NCI-H187 treated with DMSO at 0.1 percent for 48 hours (cell line): Measurements from ENCODE around the gene COL6A5.
A peak's percentile ranks its signal among the peaks of the same experiment; 100 is the strongest.
"Not testable (repeated sequence)": the region's sequence is repeated elsewhere in the genome, so short reads cannot be mapped to it uniquely, and the experiment has no call there.

ENCODE experiments used
- DNase-seq: peaks from one replicate; lab custom pipeline; 2025; lab: John Stamatoyannopoulos, UW

Gene COL6A5

DNA sequence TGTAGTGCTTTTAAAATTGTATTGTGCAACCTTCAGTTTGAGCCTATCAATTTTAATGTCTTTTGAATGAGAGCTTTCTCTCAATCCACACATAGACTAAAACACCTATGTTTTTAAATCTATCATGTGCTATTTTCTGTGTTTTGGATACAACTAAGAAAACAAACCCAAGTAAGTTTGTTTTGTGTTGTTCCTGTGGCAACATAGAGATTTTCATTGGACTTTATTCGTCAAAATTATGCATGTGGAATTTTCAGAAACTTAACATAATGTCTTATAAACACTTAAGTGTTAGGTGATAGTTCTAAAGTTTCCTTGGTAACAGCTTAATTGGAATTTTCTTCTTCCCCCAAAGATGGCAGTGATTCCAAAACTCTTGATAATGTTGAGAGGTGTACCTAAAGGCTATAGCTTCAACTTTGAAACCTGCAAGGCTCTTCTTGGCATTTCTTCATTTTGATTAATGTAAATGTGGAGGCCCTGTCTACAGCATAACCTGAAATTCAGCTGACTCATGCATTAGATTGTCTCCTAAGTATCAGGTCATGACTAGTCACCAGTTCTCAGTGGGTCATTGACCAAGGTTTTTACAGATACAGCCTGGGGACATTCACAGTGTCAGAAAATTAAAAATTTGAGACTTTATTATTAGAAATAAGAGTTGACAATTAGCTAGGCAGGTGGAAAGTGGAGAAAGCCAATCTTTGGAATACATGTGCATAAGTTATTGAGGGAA is 44.4 kb downstream of the COL6A5 start:
- DNase-seq, result no peak

GRCh38 chr3:130392266-130392665 is 46.8 kb downstream of the COL6A5 start:
- DNase-seq, result no peak

DNA sequence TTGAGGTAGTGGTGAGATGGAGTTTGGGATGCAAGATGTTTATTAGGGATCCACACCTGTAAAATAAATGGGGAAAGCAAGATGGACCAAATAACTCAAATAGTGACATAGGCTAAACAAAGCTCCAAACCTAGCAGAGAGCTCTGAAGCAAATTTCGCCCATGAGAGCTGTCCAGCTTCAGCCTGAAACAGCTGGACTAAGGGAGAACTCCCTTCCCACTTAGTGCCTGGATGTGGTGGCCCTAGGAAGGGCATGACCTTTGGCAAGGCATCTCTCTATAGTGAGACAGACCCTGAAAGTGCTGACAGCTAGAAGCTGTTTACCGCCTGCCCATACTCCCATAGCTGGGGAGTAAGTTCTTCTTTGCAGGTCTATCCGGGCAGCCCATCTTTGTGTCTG is 48.1 kb downstream of the COL6A5 start:
- no peak for DNase-seq

- DNase-seq, result no peak
Measured at GRCh38 chr3:130395331-130395730, 49.9 kb downstream of the COL6A5 start.

DNA sequence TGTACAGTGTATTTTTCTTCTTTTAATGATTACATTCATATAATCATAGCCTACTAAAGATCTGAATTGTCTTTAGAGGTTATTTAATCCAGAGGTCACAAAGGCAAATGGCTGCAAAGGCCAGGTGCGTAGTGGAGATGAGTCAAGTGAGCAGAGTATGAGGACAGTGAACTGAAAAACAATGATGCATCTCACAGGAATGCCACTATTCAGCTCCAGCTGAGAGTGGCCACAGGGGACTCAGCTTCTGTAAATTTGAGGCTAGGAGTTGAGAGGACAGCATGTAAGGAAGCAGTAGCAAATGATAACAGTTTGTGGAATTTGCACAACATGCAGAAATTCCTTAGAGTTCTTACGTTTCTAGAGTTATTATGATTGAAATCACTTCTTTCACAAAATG is 50.4 kb downstream of the COL6A5 start:
- no peak for DNase-seq

GRCh38 chr3:130404401-130404800 is 58.9 kb downstream of the COL6A5 start:
- no peak for DNase-seq

DNA sequence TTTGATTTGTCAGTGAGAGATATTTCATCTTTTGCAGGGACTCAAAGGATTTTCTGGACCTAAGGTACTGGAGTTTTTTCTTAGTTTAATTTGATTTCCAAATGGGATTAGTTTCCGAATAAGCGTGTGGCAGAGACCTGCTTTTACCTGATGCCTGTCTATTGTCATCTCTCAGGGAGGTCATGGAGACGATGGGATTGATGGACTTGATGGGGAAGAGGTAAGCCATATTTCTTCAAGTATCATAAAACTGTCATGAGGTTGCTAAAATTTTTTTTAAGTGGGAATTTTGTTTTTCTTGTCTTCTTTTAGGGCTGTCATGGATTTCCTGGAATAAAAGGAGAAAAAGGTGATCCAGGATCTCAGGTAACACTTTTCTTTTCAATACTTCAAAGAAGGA is 60.5 kb downstream of the COL6A5 start:
- DNase-seq, result no peak

GRCh38 chr3:130408253-130408652 is 62.8 kb downstream of the COL6A5 start:
- DNase-seq, result not testable (repeated sequence)

GRCh38 chr3:130411320-130411719 is 65.8 kb downstream of the COL6A5 start:
- no peak for DNase-seq

- DNase-seq, result no peak
Measured at GRCh38 chr3:130412991-130413560, 67.6 kb downstream of the COL6A5 start.

GRCh38 chr3:130414457-130414856 is 69.0 kb downstream of the COL6A5 start:
- no peak for DNase-seq

- no peak for DNase-seq
Measured at GRCh38 chr3:130420466-130420865, 75.0 kb downstream of the COL6A5 start.

DNA sequence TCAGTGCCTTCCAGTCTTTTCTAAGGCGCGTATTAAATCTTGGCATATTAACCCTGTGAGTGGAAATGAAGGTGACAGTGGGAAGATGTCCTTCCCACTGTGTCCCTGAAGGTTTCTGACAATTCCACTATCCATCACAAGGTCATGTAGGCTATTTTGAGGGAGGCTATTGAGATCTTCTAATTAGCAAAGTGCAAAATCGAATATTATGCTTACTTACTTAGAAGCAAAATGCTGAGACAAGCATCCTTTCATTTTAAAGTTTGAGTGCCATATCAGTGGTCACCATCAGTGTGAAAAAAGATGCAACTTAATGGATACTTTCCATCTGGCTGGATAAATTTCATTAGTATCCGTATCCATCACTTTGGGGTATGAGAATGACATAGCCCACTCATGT is 77.6 kb downstream of the COL6A5 start:
- no peak for DNase-seq

- DNase-seq, result no peak
Measured at GRCh38 chr3:130424837-130425236, 79.4 kb downstream of the COL6A5 start.

DNA sequence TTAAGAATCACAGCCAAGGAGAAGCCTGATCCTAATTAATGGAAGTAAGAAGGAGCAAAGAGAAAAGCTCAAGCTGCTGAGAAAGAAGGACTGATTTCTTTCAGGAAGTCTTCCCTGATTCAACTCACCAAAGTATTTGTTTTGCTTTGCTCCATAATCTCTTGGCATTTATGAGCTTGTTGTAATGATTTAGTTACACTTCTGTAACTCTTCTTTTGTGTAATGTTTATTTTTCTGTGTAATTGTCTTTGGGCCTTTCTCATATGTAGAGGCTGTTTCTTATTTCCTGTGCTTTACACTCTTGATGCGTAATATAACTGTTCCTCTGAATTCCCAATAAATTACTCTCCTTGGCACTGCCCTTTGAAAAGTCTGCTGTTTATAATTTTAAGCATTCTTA is 80.0 kb downstream of the COL6A5 start:
- DNase-seq, result no peak

GRCh38 chr3:130426206-130426605 is 80.7 kb downstream of the COL6A5 start:
- no peak for DNase-seq

- no peak for DNase-seq
Measured at GRCh38 chr3:130428871-130429712, 83.6 kb downstream of the COL6A5 start.

DNA sequence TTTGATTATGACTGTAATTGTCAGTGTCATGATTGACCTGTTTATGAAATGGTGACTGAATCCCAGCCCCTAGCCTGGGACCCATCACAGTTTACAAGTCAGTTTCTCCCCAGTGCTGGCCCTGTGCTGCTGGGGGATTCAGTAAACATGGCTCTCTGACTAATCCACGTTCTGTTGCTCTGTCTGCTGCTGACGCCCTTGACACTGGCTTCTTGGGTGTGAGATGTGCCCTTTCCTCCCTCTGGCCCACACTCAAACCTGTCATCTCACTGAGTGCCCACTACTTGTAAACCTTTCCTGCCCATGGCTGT is 84.2 kb downstream of the COL6A5 start:
- DNase-seq, result no peak

DNA sequence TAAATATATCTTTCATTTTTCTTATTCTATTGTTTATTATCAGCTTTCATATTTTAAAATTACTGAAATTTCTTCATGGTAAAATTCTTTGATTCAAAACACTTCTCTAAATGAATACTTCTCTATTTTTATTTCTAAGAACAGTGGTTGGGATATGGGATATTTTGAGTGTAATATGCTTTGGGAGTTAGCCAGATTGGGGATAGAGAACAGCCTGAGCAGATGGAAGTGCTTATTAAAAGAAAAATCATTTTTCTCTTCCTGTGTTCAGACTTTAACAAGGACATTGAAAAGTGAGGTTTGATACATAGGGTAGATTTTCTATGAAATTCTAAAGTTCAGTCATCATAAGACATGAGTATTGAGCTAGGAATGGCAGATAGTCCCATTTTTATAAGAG is 84.8 kb downstream of the COL6A5 start:
- no peak for DNase-seq

DNA sequence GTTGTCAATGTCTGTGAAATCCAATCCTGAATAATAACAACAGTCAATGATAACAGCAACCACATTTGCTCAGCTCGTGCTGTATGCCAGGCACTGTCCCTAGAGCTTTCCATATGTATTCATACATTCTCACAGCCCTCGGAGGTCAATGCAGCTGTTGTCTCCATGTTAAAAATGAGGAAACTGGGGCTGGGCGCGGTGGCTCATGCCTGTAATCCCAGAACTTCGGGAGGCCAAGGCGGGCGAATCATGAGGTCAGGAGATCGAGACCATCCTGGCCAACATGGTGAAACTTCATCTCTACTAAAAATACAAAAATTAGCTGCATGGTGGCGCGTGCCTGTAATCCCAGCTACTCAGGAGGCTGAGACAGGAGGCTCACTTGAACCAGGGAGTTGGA is 86.6 kb downstream of the COL6A5 start:
- not testable (repeated sequence) for DNase-seq

DNA sequence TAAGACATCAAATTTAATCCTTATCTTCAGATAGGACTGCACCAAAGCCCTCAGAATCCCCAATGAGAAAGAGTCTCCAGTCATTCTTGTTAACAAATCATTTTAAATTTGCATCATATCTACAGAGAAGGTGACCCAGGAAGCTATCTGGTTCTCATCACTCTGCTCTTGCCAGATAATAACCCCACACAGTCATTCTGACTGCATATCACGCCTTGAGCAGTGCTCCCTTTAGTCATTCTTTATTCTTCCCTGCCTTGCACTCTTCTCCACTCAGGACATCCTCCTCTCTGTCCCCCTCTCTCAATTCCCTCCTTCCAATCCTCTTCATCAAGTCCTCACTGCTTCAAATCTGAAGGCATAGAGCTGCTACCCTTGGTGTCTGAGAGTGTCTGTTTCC is 87.8 kb downstream of the COL6A5 start:
- DNase-seq, result no peak

DNA sequence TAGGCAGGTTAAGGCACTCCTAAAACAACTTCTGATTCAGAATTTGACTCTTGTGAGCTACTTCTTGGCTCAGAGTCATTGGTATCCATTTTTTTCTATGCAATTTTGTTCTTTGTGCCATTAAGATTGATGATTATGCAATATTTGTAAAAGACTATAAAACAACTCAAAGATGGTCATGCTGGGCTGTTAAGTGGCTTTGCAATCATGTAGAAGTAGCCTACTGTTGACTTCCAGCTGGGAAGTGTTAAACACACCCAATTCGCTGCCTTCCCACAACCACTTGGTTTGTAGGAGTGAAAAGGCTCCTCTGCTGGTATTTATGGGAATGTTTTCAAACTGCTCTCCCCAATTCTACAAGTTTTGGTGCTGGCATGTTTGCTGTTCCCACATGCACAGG is 96.8 kb downstream of the COL6A5 start:
- DNase-seq, result peak; percentile 45

GRCh38 chr3:130446840-130447239 is 101.4 kb downstream of the COL6A5 start:
- not testable (repeated sequence) for DNase-seq
